GM21526 (cell line): ENCODE data around the gene RNF121.
"Not testable (repeated sequence)": the region's sequence is repeated elsewhere in the genome, so short reads cannot be mapped to it uniquely, and the experiment has no call there.

Experiments used
- ATAC-seq: cut with Tn5 transposase; IDR thresholded peaks from one replicate; pipeline ENCODE4 v1.9.1; 2021; ENCODE audit warnings: moderate library complexity; ENCODE audit not compliant: unreplicated experiment, low FRiP score

The RNF121 gene

DNA sequence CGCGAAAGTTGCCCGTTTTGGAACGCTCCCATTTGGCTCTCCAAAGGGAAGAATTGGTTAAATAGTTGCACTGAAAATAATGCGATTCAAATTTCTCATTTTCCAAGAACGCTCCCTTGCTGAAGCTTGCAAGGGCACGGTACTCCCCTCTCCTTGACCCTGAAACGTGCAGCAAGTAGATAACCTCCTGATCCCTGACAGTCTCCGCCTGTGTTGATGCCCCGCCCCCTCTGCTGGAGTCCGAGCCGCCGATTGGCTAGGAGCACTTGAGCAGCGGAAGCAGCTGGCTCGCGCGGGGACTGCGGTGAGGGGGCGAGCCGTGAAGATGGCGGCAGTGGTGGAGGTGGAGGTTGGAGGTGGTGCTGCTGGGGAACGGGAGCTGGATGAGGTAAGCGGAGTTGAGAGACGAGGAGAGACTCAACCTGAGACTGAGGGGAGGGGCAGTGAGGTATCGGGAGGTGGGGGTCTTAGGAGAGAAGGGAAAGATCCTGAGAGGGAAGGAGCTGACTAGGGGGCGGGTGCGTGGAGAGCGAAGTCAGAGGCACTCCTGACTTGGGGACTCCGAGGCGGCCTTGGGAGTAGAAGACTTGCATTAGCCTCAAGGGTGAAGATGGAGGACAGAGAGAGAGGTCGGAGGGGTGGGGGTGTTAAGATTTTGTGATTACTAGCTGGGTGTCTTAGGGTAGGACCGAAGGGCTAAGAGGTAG is at the start of gene RNF121:
Gene RNF121, plus strand, starts transcription at position 310 of the 707 bp plus-strand sequence. Its CDS starts 16 bp downstream, at position 326.
- peak; percentile 77 for ATAC-seq

DNA sequence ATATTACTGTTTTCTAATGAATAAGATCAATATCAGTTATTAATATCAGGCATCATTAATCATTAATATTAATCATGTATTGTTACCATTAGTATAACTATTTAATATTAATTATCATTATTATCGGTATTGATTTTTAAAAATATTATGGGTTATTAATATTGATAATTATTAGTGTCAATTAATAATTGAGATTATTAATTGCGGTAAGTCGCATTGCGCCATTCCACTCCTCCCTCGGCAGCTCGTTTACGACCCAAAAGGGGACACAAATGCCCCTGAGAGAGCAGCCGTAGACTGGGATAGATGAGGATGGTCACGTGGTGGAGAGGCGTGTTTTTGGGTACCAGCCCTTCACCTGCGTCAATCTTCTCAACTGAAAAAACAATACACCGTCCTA is 43.0 kb upstream of the RNF121 start:
- ATAC-seq, result not testable (repeated sequence)

DNA sequence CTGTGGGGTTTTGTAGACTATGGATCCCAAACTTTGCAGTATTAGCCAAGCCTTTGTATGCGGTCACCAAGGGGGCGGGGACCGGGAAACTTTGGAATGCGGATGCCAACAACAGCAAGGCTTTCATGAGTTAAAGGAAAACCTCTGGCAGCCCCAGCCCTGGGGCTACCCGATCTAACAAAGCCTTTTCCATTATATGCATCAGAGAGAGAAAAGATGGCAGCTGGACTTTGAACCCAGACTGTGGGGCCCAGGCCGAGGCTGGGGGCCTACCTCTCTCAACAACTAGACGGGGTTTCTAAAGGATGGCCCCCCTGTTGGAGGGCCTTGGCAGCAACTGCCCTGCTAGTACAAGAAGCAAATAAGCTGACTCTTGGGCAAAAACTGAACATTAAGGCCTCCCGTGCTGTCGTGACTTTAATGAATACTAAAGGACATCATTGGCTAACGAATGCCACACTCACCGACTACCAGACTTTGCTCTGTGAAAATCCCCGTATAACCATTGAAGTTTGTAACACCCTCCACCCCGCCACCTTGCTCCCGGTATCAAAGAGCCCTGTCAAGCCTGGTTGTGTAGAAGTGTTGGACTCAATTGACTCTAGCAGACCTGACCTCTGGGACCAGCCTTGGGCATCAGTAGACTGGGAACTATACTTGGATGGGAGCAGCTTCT is 40.4 kb upstream of the RNF121 start:
- ATAC-seq, result not testable (repeated sequence)

DNA sequence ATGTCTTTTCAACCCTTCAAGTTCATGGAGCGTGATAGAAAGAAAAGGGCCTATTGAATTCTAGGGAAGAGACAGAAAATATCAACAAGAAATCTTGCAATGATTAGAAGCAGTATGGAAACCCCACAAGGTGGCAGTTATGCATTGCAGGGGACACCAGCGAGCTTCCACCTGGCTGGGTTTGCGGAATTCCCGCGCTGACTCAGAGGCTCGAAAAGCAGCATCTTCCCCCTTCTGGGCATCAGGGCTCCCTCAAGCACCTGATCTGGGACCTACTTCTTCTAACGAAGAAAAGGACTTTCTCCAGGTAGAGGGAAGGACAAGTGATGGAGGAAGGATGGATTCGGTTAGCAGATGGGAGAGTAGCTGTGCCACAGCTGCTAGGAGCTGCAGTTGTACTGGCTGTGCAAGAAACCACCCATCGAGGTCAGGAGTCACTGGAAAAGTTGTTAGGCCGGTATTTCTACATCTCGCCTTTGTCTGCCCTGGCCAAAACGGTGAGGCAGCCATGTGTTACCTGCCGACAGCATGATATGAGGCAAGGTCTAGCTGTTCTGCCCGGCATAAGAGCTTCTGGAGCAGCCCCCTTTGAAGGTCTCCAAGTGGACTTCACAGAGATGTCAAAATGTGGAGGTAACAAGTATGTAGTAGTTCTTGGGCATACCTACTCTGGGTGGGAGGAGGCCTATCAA is 39.5 kb upstream of the RNF121 start:
- ATAC-seq, result not testable (repeated sequence)

DNA sequence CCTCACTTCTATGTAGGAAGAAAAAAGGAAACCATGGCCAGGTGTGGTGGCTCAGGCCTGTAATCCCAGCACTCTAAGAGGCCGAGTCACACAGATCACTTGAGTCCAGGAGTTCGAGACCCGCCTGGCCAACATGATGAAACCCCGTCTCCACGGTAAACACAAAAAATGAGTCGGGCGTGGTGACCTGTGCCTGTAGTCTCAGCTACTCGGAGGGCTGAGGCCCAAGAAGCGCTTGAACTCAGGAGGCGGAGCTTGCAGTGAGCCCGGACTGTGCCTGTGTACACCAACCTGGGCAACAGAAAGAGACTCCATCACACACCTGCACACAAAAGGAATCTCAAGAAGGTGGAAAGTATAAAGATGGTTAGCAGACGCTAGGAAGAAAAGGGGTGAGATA is 32.9 kb upstream of the RNF121 start:
- no peak for ATAC-seq

DNA sequence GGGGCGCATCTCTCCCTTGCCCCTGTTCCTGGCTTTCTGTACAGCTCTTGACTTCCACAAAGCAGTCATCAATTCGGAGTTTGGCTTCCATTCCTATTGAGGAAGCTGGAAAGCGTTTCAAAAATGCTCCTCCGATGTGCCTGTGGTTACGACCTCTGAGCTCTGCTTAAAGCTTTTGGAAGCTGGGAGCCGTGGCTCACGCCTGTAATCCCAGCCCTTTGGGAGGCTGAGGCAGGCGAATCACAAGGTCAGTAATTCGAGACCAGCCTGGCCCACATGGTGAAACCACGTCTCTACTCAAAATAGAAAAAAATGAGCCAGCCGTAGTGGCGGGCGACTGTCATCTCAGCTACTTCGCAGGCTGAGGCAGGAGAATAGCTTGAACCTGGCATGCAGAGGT is 27.7 kb upstream of the RNF121 start:
- not testable (repeated sequence) for ATAC-seq

DNA sequence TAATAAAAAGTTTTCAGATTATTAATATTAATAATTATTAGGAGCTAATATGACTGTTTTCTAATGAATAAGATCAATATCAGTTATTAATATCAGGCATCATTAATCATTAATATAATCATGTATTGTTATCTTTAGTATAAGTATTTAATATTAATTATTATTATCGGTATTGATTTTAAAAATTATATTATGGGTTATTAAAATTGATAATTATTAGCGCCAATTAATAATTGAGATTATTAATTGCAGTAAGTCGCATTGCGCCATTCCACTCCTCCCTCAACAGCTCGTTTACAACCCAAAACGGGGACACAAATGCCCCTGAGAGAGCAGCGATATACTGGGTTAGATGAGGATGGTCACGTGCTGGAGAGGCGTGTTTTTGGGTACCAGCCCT is 20.6 kb upstream of the RNF121 start:
- no peak for ATAC-seq

DNA sequence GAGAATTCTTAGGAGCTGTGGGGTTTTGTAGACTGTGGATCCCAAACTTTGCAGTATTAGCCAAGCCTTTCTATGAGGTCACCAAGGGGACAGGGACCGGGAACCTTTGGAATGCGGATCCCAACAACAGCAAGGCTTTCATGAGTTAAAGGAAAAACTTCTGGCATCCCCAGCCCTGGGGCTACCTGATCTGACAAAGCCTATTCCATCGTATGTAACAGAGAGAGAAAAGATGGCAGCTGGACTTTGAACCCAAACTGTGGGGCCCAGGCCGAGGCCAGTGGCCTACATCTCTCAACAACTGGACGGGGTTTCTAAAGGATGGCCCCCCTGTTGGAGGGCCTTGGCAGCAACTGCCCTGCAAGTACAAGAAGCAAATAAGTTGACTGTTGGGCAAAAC is 18.1 kb upstream of the RNF121 start:
- ATAC-seq, result not testable (repeated sequence)

DNA sequence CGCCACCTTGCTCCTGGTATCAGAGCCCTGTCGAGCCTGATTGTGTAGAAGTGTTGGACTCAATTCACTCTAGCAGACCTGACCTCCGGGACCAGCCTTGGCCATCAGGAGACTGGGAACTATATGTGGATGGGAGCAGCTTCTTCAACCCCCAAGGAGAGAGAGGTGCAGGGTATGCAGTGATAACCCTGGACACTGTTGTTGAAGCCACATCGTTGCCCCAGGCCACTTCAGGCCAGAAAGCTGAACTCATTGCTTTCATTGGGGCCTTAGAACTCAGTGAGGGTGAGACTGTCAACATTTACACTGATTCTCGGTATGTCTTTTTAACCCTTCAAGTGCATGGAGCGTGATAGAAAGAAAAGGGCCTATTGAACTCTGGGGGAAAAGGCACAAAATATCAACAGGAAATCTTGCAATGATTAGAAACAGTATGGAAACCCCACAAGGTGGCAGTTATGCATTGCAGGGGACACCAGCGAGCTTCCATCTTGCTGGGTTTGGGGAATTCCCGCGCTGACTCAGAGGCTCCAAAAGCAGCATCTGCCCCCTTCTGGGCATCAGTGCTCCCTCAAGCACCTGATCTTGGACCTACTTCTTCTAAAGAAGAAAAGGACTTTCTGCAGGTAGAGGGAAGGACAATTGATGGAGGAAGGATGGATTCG is 17.4 kb upstream of the RNF121 start:
- not testable (repeated sequence) for ATAC-seq

DNA sequence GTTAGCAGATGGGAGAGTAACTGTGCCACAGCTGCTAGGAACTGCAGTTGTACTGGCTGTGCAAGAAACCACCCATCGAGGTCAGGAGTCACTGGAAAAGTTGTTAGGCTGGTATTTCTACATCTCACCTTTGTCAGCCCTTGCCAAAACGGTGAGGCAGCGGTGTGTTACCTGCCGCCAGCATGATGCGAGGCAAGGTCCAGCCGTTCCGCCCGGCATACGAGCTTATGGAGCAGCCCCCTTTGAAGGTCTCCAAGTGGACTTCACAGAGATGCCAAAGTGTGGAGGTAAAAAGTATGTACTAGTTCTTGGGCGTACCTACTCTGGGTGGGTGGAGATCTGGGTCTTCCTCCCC is 16.9 kb upstream of the RNF121 start:
- not testable (repeated sequence) for ATAC-seq

DNA sequence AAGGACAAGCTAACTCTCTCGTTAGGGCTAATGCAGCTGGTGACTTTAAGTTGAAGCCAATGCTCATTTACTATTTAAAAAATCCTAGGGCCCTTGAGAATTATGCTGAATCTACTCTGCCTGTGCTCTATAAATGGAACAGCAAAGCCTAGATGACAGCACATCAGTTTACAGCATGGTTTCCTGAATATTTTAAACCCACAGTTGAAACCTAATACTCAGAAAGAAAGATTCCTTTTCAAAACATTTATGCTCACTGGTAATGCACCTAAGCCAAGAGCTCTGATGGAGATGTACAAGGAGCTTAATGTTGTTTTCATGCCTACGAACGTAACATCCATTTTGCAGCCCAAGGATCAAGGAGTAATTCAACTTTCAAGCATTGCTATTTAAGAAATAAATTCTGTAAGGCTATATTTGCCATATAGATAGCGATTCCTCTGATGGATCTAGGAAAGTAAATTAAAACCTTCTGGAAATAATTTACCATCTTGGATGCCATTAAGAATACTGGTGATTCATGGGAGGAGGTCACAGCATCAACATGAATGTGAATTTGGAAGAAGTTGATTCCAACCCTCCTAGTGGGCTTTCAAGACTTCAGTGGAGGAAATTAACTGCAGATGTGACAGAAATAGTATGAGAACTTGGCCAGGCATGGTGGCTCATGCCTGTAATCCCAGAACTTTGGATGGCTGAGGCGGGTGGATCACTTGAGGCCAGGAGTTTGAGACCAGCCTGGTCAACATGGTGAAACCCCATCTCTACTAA is 14.9 kb upstream of the RNF121 start:
- no peak for ATAC-seq

DNA sequence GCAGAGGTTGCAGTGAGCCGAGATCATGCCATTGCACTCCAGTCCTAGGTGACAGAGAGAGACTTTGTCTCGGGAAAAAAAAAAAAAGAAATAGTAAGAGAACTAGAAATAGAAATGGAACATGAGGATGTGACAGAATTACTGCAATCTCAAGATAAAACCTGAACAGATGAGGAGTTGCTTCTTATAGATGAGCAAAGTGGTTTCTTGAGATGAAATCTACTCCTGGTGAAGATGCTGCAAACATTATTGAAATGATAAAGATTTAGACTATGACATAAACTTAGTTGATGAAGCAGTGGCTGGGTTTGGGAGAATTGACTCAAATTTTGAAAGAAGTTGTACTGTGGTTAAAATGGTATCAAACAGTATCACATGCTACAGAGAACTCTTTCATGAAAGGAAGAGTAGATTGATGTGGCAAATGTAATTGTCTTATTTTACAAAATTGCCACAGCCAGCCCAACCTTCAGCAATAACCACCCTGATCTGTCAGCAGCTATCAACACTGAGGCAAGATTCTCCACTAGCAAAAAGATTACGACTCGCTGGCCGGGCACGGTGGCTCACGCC is 14.1 kb upstream of the RNF121 start:
- ATAC-seq, result no peak

DNA sequence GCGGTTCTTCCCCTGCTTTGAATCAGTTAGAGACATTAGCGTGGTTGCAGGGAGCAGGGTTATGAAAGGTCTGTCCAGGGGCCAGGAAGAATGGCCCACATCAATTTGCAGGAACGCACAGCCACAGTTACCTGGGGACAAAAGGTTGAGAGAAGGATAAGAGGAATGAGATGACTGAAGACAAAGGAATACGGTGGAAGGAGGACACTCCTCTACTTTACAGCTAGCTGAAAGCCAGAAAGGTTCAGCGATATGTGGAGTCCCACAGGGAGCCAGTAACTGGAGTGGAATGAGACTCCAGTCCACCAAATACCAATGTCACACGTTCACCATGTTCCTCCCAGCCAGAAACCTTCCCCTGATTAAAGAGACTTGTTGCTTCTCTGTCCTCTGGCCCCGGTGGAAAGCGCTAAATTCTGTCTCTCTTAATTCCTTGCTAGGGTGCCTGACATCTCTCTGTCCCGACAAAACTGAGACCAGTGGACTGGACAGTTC is 11.2 kb upstream of the RNF121 start:
- no peak for ATAC-seq

DNA sequence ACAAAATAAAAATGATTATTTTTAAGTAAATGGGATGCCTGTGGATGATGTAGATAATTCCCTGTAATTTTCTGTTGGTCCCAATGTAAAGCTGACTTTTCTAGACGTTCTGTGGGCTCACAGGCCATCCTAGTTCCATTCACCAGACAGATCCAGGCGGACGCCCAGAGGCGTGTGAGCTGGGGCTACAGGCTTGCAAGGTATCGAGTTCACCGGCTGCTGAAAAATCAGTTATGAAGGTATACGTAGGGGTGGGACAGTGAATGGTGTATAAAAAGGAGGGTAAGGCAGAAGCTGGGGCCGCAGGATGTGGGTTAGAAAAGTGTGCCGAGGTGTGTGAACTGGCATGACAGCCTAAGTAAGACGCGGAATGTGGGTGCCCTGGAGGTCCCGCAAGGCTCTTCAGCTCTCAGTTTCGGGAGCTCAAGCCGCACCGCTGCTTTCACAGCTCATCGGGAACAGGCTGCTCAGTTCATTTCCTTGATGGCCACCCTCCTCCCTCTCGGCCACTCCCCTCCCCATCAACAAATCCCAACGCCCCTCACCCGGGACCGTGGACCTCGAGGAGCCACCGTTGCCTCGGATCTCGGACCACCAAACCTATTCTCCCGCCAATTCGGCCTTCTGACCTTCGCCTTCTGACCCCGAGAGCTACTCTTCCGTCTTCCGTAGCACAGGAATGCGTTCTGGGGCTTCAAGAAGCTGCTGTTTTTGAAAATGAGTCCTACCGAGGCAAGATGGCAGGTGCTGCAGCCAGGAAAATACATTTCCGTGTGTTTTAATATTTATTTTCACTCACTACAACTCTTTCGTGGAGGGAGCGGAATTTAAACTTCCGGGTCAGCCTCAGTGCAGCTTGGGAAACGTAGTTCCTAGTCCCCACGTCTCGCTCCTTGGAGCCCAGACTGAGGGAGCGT is 768 bp upstream of the RNF121 start, which contains the start of gene XNDC1N:
Gene XNDC1N, minus strand, starts transcription at position 775 of the 917 bp plus-strand sequence. CDS start 5,241 bp downstream, outside the sequence.
- ATAC-seq, result peak; percentile 61

DNA sequence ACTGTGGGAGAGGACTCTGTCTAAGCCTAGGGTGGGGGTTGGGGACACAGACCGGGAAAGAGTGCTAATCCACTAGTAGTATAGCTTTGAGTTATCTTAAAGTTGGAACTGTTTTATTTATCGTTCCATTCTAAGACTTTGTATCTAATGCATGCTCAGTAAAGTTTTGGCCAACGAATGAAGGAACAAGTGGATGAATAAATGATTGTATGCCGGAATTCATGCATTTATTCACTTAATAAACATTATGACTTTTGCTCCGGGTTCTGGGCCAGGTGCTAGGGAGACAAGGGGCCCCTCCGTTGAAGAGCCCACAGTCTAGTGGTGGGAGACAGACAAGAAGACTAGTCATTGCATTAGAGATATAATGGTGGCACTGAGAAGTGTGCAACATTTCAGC is 645 bp downstream of the RNF121 start:
- no peak for ATAC-seq

DNA sequence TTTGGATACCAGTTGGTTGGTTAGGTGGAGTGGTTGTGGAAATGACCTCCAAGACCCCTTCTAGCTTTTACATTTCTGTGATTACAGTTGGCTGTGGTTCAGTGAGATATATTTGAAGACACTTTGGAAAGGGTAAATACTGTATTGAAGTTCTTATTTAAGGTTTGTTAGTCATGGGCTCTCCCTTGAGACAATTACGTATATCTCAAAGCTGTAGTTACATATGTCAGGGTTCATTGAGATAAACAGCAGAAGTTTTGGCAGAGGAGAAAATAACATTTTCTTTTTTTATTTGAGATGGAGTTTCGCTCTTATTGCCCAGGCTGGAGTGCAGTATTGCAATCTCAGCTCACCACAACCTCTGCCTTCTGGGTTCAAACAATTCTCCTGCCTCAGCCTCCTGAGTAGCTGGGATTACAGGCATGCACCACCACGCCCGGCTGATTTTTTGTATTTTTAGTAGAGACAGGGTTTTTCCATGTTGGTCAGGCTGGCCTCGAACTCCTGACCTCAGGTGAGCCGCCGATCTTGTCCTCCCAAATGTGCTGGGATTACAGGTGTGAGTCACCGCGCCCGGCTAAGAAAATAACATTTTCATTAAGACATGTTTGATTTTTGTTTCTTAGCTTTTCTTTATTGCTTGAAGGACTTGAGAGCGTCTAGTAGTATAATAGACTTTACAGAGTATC is 1.9 kb downstream of the RNF121 start:
- no peak for ATAC-seq

DNA sequence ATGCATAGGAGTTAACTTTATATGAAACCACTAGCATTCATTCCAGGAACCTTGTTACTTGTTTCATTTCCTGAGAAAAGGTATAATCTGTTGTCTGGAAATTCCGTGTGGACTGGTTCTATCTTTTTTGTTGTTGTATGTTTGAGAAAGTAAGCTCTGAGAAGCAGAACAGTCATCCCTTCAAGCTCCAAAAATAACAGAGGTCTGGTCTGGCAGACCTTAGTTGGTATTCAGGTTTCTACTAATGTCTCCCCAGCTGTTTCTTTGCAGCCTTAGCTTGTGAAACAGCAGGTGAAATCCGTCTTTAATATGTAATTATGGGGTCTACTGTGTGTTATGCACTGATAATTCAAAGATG is 2.4 kb downstream of the RNF121 start:
- ATAC-seq, result no peak
